Dedifferentiated amniotic fluid mesenchymal stem cell (primary cell): ENCODE data around the gene CDC25C.
"Not testable (repeated sequence)": the region's sequence is repeated elsewhere in the genome, so short reads cannot be mapped to it uniquely, and the experiment has no call there.

ENCODE experiments used
- DNase-seq: peaks from one replicate; pipeline ENCODE4 v3.0.0-alpha.2; 2016; ENCODE audit errors: extremely low spot score

Gene CDC25C

DNA sequence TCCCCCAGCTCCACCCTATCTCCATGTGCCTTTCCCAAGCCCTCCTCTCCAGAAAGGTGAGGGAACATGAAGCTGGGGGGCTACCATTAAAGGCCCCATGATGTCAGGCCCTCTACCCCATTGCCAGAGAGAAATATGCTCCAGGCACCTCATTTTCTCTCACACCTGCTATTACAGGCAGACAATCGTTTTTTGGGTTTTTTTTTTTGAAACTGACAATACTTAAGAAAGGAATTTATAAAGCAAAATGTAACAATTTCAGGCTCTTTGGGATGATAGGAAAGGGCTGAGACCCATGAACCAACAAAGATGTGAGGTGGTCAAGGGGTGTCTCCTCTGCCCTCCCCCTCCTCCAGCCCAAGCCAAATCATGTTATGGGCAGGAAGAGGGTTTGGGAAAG lies 55.7 kb downstream of the CDC25C start:
- DNase-seq = no peak

DNA sequence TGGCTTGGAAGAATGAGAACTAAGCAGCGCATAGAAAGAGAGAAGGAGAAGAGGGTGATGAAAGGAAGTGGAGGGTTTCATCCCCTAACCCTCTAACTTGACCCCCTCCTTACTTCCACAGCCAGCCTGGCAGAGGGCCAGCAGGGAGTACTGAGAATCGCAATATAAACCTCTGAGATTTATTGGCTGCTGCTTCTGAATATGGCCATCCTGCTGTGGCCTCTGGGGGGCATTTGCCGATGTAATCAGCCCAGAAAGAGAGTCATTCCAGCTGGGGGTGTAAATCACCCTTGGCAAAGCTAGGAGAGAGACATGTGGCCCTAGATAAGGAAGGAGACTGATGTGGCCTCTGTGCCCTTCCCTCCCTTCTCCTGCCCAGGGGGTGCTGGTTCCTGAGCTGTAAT lies 56.2 kb downstream of the CDC25C start:
- DNase-seq = no peak

DNA sequence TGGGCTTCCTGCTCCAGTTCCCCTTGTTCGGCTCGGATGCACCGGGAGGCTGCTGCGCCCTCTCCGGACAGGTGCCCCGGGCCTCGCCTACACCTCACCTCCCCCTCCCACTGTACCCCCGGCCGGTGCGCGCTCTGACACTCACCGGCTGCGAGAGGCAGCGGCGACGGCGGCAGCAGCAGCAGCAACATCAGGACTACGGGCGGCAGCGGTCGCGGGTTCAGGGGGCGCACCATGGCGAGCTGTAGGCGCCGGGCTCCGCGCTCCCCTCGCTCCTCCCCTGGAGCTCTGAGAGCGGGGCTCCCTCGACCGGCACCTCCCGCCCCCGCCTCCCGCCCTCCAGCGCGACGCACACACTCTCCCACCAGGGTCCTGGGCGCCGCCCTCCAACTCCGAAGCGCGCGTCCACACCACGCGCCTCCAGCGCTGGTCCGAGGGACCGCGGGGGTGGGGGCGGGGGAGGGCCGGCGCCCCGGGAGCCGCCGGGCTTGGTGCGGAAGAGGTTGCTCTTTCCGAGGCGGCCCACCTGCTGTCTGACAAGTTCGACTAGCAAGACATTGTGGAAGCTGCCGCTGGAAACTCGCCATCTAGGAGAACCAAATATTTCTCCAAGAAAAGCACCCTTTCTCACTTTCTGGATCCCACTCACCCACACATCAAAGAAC lies 57.3 kb downstream of the CDC25C start, which contains the start of gene GFRA3:
GFRA3 (minus strand) TSS at position 433 of the 665 bp plus-strand sequence; CDS start at position 236, 197 bp downstream.
- no peak for DNase-seq

DNA sequence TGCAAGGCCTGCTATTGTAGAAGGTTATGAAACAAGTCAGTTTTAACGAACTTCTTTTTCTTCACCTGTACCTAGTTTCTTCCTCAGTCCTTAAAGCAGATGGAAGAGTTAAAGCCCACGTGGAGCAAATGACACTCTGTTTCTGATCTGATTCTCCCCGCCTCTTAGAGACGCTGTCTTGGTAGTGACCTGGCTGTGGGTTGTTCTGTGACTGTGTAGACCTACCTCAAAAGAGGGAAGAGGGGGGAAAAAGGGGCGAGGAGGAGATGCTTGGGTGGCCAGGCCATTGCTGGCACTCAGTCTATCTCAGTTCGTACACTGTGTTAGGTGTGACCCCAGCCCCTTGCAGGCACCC lies 57.8 kb downstream of the CDC25C start:
- no peak for DNase-seq

DNA sequence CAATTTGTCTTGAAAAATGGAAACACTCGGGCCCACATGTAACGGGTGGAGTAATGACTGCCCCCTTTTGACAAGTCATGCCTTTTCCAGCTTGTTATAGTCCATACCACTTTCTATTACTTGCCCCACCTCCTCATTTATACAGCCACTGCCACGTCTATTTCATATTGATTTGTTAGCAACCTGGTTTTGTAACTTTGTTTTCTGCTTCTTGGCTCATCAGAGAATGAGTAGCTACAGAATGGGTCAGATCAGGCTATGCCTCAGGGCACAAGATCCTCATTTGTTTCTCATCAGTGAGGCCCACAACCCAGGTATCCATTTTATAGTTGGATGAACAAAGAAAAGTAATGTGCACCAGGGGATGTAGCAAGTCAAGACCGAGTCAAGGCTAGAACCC lies 58.9 kb downstream of the CDC25C start:
- no peak for DNase-seq

DNA sequence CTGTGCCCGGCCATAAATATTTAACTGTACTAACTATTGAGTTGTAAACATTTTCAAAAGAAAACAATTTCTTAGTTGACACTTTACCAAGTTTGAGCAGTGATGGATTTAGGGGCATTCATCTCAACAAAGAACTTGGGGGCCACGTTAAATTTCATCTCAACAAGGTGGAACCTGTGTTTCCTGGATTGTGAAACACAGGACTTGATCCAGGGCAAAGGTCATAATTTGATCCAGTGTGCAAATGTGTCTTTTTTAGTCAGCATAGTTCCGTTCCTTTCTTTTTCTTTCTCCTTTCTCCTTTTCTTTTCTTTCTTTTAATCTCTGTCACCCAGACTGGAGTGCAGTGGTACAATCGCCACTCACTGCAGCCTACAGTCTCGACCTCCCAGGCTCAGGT lies 60.3 kb downstream of the CDC25C start:
- no peak for DNase-seq

DNA sequence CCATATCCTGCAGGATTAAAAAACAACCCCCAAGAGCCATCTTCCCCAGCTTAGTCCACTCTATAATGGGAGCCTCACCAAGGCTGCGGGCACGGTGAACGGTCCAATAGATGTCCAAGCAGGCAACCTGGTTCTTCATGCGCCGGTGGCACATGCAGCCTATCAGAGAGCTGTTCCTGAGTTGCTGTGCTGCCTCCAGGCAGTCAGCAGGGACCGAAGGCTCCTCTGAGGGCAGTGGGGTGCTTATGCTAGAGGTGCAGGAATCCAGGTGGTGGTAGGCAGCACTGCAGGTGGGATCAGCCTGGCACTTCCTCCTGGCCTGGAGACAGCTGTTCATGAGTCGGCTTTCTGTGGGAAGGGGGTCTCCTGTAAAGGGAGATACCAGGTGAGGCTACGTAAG lies 67.4 kb downstream of the CDC25C start:
- no peak for DNase-seq

DNA sequence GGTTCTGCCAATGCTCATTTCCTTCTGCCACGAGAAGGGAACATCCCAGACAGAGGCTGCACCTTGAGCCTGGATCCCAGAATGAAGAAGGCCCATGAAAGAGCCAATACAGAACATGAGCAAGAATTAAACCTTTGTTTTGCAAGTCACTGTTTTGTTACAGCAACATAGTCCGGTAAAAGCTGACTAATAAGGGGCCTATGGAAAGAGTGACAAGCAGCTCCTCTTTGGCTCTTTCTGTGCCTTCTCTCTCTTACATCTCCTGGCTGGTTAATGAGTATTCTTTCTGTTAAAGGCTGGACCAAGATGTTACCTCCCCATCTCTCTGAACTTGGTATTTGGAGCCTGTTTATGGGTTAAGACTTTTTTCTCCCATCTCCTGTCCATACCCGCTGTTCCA lies 68.0 kb downstream of the CDC25C start:
- no peak for DNase-seq

DNA sequence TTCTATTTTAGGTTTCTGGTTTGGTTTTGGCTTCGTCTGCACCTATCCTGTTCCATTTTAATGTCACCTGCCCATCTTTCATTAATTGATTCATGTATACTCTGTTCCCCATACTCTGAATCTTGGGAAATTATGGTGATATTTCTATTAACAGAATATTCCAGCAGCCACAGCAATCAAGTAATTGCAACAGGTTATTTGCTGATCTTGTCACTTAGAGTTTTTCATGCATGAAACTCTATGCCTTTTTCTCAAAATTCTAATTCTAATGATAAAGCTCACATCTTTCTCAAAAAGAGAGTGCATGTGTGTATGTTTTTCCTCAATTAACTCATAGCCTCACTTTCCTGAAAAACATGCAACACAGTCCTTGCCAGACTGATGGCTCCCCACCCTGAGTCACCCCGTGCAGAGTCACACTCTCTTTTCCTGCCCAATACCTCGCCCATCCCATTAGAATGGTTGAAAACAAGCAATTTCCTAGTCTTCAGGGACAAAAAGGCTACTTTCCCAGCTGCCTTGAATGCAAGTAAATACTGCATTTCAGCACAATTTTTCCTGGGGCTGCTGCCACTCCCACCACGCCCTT lies 72.8 kb downstream of the CDC25C start:
- DNase-seq = no peak

DNA sequence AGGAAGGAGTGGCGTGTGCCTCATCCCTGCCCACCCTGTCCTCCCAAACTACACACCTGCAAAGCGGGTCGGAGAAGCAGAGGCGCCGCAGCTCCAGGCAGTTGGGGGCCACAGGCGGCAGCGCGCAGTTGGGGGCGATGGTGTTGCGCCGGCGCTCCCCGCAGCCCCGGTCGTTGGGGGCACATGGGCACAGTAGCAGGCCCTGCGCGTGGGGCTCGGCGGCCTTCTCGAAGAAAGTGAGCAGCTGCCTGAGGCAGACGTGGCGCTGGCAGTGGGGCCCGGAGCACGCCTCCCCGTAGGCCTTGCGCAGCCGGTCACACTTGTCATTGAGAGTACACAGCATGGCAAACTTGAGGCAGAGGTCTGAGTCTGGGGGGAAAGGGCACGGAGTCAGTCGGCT lies 74.0 kb downstream of the CDC25C start:
- no peak for DNase-seq

DNA sequence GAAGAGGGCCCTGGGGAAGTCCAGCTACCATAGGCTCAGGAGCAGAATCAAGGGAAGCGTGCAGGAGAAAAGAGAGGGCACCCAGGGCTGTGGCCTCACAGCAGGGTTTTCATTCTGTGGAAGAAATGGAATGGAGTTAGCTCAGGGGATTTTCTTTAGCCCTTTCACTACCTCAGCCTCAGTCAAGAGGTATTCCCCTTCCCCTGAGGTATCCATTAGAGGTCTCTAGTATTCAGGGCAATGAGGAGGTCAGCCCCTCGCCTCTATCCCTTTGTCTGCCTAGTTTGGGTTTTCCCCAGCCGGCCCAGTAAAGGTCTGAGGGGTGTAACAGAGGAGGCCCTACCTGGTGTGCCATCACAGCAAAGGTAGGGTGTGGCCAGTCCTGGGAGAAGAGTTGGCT lies 78.7 kb downstream of the CDC25C start:
- no peak for DNase-seq

DNA sequence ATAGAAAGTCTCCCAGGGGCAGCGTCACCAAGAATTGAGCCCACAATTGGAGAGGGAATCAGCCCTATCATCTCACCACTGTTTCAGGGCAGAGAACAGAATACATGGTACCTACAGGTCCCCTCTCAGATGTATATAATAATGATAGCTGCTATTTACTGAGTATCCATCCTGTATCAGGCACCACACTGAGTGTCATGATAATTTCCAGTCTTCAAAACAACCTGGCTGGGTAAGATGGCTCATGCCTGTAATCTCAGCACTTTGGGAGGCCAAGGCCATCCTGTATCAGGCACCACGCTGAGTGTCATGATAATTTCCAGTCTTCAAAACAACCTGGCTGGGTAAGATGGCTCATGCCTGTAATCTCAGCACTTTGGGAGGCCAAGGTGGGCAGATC lies 83.8 kb downstream of the CDC25C start:
- DNase-seq = not testable (repeated sequence)

DNA sequence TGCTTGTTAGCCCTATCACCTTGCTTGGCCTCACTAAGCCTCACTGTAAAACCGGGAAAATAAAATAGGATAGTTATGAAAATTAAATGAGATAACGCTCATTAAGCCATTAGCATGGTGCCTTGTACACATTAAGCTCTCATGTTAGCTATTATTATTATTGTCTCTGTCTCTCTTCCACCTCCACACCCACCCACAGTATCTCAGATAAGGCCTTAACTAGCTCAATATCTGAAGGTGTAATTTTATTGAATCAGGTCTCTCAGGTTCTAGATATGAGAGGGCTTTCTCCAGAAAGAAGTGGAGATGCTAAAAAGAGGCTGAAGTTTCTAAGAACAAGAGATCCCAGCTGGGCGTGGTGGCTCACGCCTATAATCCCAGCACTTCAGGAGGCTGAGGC lies 84.8 kb downstream of the CDC25C start:
- no peak for DNase-seq

DNA sequence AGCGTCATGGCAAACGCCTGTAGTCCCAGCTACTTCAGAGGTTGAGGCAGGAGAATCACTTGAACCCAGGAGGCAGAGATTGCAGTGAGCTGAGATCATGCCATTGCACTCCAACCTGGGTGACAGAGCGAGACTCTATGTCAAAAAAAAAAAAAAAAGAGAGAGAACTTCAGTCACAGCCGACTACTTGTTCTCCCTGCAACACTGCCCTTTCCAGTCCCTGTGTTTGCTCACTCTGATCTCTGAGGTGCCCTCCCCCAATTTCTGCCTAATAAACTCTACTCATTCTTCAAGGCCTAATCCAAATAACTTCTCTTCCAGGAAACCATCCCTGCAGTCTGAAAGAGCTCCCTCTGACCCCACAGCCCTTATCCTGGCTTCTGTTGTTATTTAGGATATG lies 85.3 kb downstream of the CDC25C start:
- no peak for DNase-seq

DNA sequence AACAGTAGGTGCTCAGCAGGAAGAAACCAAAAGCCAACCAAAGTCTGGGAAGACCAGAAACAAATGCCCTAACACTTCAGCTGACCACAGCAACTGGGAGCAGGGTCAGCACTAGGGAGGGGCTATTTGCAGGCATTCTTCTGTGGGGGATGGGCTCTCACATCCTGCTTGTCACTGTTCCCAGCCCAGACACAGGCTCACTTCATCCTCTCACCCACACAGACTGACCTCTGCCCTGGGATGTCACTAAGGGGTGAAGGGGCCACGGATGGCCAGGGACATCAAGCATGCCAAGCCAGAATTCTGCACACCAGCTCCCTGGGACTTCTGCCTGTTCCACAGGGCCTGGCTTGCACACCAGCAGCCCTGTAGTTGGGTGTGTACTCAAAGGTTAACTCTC lies 85.9 kb downstream of the CDC25C start:
- no peak for DNase-seq

DNA sequence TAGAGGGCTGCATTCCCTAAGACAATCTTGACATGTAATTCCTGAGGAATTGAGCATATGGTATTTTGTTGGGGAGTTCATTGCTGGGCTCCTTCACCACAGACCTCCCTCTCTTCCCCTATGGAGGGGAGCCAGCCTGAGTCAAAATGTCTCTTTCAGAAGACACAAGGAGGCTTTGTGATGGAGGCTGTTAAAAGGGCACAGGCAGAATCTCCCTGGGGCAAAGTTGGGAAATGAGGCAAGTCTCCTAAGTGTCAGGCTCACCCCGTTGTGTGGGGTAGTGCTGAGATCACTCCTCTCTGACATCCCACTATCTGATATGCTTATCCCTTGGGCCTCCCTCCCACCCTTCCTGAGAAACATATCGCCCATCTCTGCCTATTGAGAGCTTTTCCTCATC lies 87.8 kb downstream of the CDC25C start:
- no peak for DNase-seq

DNA sequence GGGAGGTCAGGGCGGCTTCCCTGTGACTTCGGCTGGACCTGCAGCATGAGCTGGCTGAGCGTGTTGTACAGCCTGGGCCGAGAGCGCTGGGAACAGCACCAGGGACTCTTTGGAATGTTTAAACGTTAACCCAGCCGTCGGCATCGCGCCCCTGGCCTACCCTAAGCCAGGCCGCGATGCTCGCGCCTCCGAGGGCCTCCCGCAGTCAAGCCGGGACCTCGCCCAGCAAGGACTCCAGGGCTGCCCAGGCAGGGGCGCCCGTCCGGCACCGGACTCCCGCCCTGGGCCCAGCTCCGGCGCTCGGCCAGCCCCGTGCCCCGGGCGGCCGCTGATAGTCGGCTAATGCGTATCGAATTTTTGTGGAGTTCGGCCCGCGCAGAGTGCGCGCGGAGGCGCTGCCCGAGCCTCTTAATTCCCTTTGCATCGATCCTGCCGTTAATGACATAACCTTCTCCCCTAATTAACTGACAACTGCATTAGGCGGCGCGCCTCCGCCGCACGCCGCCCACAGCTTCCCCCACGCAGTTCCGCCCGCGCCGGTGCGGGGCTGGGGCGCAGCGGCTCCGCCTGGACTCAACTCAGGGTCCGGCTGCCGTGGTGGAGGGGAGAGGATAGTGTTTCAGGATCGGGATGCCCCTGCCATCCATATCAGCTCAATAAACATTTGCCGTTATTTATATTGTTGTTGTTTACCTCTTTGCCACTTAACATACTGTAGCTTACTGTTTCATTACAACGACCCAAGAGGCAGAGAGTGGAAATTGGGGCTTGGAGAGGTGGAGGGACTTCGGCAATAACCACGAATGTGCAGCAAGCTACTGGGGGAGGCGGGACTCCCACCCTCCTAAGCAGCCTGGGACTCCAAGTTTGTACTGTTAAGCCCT lies 89.7 kb downstream of the CDC25C start:
- DNase-seq = no peak

DNA sequence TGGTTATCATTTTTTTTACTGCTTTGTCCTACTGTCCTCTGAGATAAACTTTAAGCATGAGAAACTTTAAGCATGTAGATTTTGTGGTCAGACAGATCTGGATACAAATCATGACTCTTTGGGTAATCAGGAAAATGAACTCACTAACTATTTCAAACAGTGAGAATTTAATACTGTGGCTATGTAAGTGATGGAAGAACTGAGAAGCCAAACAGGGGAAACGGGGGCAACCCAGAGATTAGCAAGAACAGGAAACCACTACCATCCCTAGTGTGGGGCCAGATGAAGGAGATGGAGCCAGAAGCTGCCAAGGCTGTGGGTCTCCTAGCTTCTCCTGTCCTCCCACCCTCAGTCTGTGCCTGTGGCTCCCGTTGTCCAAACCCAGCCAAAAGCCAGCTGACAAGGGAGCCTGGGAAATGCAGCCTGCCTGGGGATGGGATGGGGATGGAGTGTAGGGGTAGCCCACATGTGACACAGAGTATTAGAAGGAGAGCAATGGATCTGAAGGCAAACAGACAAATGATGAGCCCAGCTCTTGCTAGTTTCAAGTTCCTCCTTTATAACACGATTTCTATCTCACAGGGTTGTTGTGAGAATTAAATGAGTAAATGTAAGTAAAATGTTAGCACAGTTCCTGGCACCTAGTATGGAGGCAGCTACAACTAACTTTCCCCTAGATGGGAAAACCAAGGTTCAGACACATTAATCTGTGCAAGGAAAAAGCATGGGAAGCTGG lies 90.8 kb downstream of the CDC25C start:
- no peak for DNase-seq

DNA sequence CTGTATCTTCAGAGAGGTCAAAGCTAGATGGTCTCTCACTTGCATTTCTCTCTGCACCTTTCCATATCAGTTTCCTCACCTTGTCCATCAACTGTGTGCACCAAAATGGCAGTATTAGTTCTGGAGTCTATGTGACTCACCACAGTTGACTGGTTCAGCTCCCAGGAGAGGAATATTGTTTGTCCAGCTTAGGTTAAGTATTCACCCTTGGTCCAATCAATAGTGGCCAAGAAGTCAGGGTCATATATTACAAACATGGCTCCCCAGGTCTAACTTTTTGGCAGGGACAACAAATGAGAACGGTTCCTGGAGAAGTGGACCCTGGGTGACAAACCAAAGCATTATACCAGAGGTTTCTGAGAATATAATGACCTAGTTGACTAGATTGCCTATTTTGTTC lies 93.6 kb downstream of the CDC25C start:
- no peak for DNase-seq
